Activated CD4-positive, alpha-beta T cell treated with anti-CD3 and anti-CD28 coated beads, Interleukin-2, amount 50 U/mL, for 1 hour (primary cell): ENCODE measurements around the gene LIM2.
"Not testable (repeated sequence)": the region's sequence is repeated elsewhere in the genome, so short reads cannot be mapped to it uniquely, and the experiment has no call there.

Experiments
- DNase-seq: peaks from one replicate; pipeline ENCODE4 v3.0.0-alpha.2; 2020

Gene LIM2, protein sequence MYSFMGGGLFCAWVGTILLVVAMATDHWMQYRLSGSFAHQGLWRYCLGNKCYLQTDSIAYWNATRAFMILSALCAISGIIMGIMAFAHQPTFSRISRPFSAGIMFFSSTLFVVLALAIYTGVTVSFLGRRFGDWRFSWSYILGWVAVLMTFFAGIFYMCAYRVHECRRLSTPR

GRCh38 chr19:51387924-51388389, at the start of gene LIM2:
Gene LIM2 (minus strand): TSS chr19:51387974. CDS start chr19:51387443, 531 bp downstream.
- DNase-seq = no peak

DNA sequence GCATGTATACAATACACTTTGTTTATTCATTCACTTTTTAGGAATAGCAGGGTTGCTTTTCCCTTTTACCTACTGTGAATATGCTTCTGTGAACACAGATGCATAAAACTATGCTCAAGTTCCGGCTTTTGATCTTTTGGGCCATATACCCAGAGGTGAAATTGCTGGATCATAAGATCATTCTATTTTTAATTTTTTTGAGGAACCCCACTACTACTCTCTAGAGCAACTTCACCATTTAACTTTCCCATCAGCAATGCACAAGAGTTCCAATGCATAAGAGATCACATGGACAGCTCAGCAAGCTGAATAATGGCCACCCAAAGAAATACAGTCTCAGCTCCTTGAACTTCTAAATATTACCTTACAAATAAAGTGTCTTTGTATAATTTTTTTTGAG, 46.7 kb upstream of the LIM2 start:
- DNase-seq = no peak

DNA sequence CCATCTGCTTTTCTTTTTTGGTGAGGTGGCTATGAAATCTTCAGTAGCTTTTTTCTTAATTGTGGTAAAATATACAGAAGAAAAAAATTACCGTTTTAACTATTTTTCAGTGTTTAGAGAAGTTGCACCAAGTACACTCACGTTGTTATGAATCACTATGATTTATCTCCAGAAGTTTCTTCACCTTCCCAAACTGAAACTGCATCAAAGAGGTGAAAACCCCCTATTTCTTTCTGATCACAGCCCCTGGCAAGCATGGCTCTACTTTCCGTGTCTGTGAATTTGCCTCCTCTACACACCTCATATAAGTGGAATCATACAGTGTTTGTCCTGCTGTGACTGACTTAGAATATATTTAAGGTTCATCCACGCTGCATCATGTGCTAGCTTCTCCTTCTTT, 45.3 kb upstream of the LIM2 start:
- DNase-seq = no peak

- no peak for DNase-seq
Observed at GRCh38 chr19:51431124-51431523, 43.4 kb upstream of the LIM2 start.

DNA sequence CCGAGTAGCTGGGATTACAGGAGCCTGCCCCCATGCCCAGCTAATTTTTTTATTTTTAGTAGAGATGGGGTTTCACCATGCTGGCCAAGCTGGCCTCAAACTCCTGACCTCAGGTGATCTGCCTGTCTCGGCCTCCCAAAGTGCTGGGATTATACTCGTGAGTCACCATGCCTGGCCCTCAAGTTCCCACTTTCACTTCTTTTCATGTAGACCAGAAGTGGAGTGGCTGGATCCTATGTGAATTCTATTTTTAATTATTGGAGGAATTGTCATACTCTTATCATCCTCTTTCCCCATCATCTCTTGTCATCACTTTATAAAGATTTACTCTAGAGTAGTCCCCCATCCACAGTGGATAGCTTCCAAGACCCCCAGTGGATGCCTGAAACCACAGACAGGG, 42.4 kb upstream of the LIM2 start:
- no peak for DNase-seq

- no peak for DNase-seq
Observed at GRCh38 chr19:51427201-51427600, 39.4 kb upstream of the LIM2 start.

GRCh38 chr19:51422053-51422448, 34.3 kb upstream of the LIM2 start:
- DNase-seq = peak; percentile 80

GRCh38 chr19:51421229-51422052, 33.7 kb upstream of the LIM2 start:
- DNase-seq = no peak

DNA sequence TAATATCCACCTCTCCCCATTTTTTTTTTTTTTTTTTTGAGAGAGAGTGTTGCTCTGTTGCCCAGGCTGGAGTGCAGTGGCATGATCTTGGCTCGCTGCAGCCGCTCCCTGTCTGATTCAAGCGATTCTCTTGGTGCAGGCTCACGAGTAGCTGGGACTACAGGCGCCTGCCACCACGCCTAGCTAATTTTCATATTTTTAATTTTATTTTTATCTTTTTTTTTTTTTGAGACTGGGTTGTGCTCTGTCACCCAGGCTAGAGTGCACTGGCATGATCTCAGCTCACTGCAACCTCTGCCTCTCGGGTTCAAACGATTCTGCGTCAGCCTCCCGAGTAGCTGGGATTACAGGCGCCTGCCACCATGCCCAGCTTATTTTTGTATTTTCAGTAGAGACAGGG, 32.7 kb upstream of the LIM2 start:
- DNase-seq = not testable (repeated sequence)

- DNase-seq = no peak
Observed at GRCh38 chr19:51418707-51419106, 30.9 kb upstream of the LIM2 start.

- no peak for DNase-seq
Observed at GRCh38 chr19:51417810-51418157, 30.0 kb upstream of the LIM2 start.

DNA sequence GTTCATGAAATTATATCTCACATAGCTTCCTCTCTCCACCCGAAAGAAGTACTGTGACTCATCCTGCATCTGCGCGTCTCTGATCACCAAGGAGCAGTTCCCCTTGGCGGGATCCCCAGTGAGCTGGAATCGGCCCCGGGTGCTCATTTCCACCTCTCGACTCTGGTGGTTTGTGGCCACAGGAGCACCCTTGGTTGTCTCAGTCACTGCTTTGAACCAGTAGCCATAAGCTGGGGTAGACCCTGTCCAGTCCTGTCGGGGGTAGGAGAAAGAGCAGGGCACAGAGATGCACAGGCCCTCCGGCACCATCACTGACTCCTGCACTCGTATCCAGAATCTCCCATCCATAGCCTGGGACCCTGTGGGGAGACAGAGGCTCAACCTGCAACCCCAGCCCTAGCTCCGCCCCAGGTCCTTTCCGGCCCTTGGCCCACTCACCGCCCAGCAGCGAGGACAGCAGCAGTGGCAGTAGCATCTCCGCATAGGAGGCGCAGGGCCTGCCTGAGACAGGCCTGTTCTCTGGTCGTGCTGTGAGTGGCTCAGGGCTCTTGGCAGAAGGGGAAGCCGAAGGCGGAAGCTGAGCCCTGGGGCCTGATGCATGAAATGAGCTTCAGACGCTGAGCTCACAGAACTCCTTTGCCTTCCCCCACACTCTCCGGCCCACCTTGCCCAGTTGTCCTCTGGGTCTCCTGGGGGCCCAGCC, 29.5 kb upstream of the LIM2 start, which contains the start of gene SIGLEC10:
TSS of gene SIGLEC10 (minus strand) at position 536 of the 703 bp plus-strand sequence. CDS start at position 475, 61 bp downstream.
- no peak for DNase-seq

- not testable (repeated sequence) for DNase-seq
Observed at GRCh38 chr19:51416422-51416821, 28.6 kb upstream of the LIM2 start.

DNA sequence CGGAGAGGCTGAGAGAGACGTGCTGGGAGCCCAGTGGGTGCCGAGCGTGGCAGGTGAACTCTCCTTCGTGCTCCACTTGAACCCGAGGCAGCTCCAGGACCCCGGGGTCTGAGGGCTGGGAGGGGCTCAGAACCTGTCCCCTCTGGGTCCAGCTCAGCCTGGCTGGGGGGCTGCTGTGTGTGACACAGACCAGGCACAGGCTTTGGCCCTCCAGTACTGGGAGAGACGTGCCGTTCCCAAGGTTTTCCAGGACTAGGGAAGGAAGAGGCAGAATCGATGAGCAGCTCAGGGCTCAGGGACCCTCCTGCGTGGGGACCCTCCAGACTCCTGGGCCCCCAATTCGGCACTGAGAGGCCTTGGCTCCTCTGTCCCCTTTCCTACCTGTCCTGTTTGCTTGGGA, 27.4 kb upstream of the LIM2 start:
- DNase-seq = no peak

DNA sequence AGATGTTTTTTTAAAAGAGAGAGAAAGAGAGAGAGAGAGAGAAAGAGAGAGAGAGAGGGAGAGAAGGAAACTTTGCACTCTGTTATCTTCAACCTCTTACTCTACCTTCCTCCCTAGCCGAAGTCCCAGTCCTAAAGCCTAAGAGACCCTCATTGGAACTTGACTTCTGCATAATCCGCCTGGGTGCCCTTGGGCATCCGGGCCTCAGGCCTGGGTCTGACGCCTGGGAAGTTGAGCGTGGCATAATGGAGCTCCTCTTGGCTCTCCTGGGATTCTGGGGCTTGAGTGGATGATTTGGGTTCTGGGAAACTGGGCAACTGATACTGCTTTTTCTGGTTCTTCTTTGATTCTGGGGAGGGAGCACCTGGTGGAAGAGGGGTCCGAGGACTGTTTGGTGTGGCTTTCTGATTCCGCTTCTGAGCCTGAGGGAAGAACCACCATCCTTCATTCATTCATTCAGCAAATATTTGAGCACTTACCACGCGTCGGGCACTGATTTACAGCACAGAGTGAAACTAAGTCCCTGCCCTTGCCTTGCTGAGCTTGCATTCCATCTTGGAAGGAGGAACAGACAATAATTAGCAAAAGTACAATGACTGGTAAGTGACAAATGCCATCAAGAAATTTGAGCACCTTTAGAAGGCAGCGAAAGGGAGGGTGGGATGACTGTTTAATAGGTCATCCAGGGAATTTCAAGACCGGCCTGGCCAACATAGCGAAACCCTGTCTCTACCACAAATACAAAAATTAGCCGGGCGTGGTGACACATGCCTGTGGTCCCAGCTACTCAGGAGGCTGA, 23.4 kb upstream of the LIM2 start:
- no peak for DNase-seq

DNA sequence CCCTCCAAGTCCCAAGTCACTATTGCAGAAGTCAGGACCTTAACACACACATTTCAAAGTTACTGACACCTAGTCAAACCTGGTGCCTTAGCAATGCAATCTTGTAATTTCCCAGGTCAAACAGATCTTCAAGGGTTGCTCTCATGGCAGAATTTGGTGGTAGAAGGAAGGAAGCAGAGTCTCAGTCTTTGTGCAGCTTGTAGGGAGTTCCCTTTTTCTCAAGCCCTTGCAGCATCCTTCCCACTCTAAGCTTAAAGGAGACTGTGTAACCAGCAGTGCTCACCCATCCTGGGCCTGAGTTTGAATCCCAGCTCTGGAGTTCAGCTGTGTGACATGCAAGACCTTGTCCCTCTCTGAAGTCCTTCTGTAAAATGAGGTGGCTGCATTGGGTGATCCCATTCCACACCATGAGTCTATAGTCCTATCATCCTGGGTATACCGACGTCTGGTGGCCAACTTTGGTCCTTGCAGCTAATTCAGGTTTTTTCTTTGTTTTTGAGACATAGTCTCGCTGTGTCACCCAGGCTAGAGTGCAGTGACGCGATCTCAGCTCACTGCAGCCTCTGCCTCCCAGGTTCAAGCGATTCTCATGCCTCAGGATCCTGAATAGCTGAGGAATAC, 19.8 kb upstream of the LIM2 start:
- no peak for DNase-seq

GRCh38 chr19:51402117-51402516, 14.3 kb upstream of the LIM2 start:
- DNase-seq = no peak

DNA sequence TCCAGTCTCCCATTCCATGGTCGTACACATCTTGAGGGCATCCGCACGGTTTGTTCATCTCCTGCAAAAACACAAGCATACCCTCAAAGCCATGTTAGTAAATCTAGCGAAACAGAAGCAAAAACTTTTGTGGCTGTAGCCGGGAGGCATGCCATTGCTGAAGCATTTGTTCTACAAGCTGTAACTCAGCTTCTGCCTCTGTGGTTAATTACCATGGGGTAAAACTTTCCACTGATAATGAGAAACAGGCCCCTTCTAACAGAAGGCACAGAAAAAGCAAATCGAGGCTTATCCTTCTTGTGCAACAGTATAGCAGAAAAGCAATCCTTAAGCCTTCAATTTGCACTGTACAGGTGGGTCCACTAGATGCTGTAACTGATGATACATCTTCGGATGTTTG, 12.2 kb upstream of the LIM2 start:
- not testable (repeated sequence) for DNase-seq

- DNase-seq = no peak
Observed at GRCh38 chr19:51399231-51399630, 11.5 kb upstream of the LIM2 start.

DNA sequence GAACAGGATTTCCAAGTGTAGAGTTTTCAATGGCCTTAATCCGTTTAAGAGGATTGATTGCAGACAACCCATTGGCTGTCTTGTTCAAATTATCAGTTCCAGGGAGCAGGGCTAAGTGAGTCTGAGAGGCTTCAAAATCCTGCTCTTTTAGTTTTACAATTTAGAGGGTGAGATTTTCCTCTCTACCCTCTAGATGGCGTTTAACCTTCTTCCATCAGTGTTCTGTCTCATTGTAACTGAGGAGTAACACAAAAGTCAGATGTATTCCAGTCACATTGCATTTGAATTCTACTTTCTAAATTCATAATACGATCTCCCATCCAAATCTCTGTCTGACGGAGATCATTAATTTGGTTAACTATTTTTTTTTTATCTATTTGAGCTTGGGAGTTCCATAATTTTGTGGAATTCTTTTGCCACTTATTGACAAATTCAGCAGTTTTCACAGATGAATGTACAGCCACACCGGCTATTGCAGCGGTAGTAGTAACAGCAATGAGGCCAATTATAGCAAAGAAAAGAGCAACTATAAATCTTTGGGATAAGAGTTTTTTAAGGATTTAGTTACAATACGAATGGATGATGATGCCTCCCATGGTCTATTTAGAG, 10.4 kb upstream of the LIM2 start:
- DNase-seq = no peak

GRCh38 chr19:51397453-51397852, 9.7 kb upstream of the LIM2 start:
- DNase-seq = not testable (repeated sequence)

GRCh38 chr19:51396175-51396574, 8.4 kb upstream of the LIM2 start:
- no peak for DNase-seq
